RWPE2 (cell line): ENCODE data around the gene BRAT1.

Source experiments
- ATAC-seq: fragments of 200-7000 bp; cut with Tn5 transposase; 3 replicates; pipeline ENCODE4 v1.9.1; 2021; ENCODE audit warnings: low read depth
- DNase-seq: peaks from one replicate; pipeline ENCODE4 v3.0.0-alpha.2; 2020; ENCODE audit warnings: low spot score
- H3K27ac ChIP-seq: fragments of 450-650 bp; 2 replicates; pipeline ENCODE4 v1.5.1; 2017; ENCODE audit warnings: mild to moderate bottlenecking; ENCODE audit not compliant: poor library complexity, severe bottlenecking
- H3K27me3 ChIP-seq: fragments of 250-450 bp; sonication (Bioruptor Pico); 2 replicates; pipeline ENCODE4 v1.5.1; 2021; ENCODE audit warnings: mild to moderate bottlenecking, moderate library complexity; ENCODE audit not compliant: insufficient read depth, poor library complexity, severe bottlenecking
- H3K36me3 ChIP-seq: fragments of 250-450 bp; sonication (Bioruptor Pico); 2 replicates; pipeline ENCODE4 v1.5.1; 2020; ENCODE audit warnings: low read depth, mild to moderate bottlenecking, moderate library complexity
- H3K4me1 ChIP-seq: fragments of 250-450 bp; sonication (Bioruptor Pico); 2 replicates; pipeline ENCODE4 v1.5.1; 2021; ENCODE audit warnings: mild to moderate bottlenecking, moderate library complexity; ENCODE audit not compliant: insufficient read depth, poor library complexity, severe bottlenecking
- H3K4me3 ChIP-seq: fragments of 250-450 bp; sonication (Bioruptor Pico); 2 replicates; pipeline ENCODE4 v1.5.1; 2021; ENCODE audit warnings: mild to moderate bottlenecking, moderate library complexity; ENCODE audit not compliant: severe bottlenecking
- H3K9me3 ChIP-seq: fragments of 250-450 bp; sonication (Bioruptor Pico); 2 replicates; pipeline ENCODE4 v1.5.1; 2021; ENCODE audit warnings: mild to moderate bottlenecking, moderate library complexity; ENCODE audit not compliant: severe bottlenecking
- TF ChIP-seq, protein P1 (sequence below): fragments of 450-650 bp; IDR thresholded peaks from one replicate; pipeline ENCODE4 v1.5.1; 2017; ENCODE audit warnings: mild to moderate bottlenecking, moderate library complexity; ENCODE audit not compliant: poor library complexity, severe bottlenecking

The BRAT1 gene

DNA sequence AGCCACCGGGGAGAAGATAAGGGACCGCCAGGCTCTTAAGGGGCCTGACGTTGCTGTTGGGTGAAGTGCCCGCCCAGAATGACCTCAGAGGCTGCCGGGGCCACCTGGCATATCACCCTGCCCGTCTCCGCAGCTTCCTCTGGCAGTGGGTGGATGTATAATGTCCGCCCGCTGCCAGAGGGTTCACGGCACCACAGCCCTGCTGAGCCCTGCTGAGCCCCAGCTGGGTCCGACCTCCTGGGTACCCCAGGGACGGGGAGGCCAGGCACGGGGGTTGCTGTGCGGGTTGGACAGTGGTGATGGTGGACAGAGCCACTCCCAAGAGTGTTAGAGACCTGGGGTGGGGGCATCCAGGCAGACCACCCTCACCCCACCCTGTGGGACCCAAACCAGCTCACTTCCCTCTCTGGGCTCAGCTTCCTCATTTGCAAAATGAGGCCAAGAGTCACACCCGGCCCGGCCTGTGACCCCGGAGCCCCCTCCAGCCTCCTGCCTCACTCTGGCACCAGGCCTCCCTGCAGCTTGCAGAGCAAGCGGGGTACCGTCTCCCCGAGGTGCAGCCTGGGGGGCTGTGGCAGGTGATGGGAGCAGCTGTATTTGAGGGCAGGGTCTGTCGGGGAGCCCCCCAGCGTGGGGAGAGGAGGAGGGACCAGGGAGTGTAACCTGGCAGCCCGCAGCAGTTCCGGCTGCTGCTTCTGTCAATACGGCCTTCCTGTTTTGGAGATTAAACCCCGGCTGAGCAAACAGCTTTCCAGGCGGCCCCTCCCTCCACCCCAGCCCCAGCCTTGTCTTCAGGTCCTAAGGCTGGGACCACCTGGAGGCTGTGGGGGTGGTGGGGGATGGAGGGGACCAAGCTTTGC is 44.2 kb downstream of the BRAT1 start:
- DNase-seq = no peak
- H3K4me3 ChIP-seq = no peak overlapping the region
- TF ChIP-seq, protein P1, sequence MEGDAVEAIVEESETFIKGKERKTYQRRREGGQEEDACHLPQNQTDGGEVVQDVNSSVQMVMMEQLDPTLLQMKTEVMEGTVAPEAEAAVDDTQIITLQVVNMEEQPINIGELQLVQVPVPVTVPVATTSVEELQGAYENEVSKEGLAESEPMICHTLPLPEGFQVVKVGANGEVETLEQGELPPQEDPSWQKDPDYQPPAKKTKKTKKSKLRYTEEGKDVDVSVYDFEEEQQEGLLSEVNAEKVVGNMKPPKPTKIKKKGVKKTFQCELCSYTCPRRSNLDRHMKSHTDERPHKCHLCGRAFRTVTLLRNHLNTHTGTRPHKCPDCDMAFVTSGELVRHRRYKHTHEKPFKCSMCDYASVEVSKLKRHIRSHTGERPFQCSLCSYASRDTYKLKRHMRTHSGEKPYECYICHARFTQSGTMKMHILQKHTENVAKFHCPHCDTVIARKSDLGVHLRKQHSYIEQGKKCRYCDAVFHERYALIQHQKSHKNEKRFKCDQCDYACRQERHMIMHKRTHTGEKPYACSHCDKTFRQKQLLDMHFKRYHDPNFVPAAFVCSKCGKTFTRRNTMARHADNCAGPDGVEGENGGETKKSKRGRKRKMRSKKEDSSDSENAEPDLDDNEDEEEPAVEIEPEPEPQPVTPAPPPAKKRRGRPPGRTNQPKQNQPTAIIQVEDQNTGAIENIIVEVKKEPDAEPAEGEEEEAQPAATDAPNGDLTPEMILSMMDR = no peak
- H3K36me3 ChIP-seq = no peaks in the 10 kb centered on the region
- ATAC-seq = no peak
- no peaks in the 10 kb centered on the region for H3K27me3 ChIP-seq
- no peak overlapping the region for H3K27ac ChIP-seq
- H3K4me1 ChIP-seq = peaks cover 17% of the 10 kb centered on the region
- no peaks in the 10 kb centered on the region for H3K9me3 ChIP-seq

DNA sequence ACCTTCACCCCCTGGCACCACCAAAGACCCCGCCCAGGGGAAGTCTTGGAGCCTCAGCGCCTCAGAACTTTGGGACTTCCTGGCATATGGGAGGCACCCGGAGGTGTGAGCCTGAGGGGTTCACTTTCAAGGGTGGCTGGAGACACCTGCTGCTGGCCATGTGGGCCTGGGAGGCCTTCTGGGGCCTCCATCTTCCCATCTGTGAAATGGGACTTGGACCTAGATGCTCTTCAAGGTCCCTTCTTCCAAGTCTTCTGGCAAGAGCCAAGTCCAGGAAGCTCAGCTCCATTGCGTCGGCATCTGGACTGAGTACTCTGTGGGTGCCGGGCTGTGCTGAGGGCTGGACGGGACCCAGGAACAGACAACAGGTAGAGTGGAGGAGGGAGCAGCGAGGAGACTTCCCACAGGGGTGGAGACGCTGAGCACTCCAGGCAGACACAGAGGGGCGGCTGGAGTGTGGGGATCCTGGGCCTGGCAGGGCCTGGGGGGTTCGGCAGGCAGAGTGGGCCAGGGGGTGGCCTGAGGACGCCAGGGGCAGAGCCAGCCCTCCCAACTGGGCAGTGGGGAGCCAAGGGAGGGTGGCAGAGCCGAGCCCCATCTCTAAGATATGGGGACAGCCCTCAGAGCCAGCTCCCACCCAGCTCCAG is 45.1 kb downstream of the BRAT1 start:
- H3K9me3 ChIP-seq = no peaks in the 10 kb centered on the region
- DNase-seq (no peak), ATAC-seq (no peak)
- H3K4me1 ChIP-seq = peaks cover 17% of the 10 kb centered on the region
- H3K27ac ChIP-seq = no peak overlapping the region
- H3K36me3 ChIP-seq = no peaks in the 10 kb centered on the region
- TF ChIP-seq, protein P1 = no peak
- no peak overlapping the region for H3K4me3 ChIP-seq
- no peaks in the 10 kb centered on the region for H3K27me3 ChIP-seq

DNA sequence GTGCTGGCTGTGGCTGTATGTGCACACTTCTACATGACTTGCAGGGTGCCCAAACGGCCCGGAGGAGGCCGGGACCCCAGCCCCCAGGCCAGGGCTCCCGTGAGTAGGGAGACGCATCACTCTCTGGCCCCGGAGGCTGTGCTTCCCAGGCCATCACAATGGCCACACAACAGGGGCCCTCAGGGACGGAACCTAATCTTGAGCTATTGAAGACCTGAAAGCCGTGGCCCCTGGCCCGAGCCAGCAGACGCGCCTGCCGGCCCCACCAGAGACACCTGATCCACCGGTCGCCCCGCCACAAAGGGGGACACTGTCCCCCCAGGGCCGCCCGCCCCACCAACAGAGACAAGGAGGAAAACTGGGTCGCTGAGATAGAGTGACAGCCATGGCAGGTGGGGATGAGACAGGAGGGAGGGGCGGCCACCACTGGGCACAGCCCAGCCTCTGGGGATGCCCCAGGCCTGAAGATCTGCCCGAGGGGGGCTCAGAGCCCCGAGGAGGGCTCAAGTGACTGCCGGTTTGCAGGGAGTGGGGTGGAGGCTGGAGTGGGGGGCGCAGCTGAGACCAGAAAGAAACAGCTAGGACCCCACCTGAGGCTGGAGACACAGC is 45.9 kb downstream of the BRAT1 start:
- no peak overlapping the region for H3K27ac ChIP-seq
- no peaks in the 10 kb centered on the region for H3K27me3 ChIP-seq
- no peaks in the 10 kb centered on the region for H3K9me3 ChIP-seq
- no peak for DNase-seq
- peaks cover 17% of the 10 kb centered on the region for H3K4me1 ChIP-seq
- H3K36me3 ChIP-seq = no peaks in the 10 kb centered on the region
- no peak for ATAC-seq
- H3K4me3 ChIP-seq = no peak overlapping the region
- TF ChIP-seq, protein P1 = no peak

DNA sequence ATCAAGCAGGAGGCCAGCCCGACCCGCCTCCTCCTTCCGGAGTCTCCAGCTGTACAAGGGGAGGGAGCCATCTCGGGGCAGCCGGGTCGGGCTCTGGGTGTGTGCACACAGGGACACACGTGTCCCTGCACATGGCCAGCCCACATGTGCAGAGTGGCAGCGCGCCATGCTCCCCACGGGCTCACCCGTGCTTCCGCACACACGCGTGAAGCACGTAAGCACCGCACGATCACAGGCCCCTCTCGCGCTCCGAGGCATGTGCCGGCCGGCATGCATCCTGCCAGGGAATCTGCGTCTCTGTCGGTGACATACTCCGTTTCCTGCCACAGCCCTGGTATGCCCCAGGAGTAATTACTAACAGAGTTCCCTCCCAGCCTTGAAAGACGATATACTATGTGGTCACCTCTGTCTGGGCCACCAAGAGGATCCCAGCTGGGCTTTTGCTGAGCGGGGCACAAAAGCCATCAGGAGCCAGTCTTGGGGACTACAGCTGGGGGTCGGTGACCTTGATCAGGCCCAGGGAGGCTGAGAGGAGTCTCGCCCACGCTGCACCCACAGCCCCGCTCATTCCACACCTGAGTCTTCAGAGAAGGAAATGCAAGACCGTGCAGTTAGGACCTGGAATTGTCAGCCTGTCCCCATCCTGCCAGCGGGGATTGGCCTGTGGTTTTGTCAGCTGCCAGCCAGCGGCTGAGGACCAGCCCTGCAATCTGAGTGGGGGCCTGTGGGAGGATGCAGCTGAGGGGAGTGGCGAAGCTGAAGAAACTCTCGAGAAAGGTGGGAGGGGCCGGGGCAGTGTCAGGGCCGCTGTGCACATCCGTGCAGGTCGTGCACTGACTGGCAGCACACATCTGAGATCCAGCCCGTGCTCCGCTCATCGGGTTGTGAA is 46.8 kb downstream of the BRAT1 start:
- Histone ChIP-seq H3K36me3 (no peaks in the 10 kb centered on the region), H3K27ac (peak overlapping the region; percentile 0), H3K4me3 (no peak overlapping the region), H3K9me3 (no peaks in the 10 kb centered on the region), H3K27me3 (no peaks in the 10 kb centered on the region), H3K4me1 (peaks cover 17% of the 10 kb centered on the region)
- TF ChIP-seq, protein P1 = no peak
- ATAC-seq (peak; percentile 59), DNase-seq (no peak)
